GM19193 (cell line): ENCODE results near the gene GLRX3.

ENCODE experiments used
- POLR2A ChIP-seq: IDR thresholded peaks from 4 replicates; pipeline ENCODE4 v1.6.1; 2011; ENCODE audit not compliant: insufficient read depth, insufficient read length; ENCODE audit errors: extremely low read depth

Gene GLRX3

DNA sequence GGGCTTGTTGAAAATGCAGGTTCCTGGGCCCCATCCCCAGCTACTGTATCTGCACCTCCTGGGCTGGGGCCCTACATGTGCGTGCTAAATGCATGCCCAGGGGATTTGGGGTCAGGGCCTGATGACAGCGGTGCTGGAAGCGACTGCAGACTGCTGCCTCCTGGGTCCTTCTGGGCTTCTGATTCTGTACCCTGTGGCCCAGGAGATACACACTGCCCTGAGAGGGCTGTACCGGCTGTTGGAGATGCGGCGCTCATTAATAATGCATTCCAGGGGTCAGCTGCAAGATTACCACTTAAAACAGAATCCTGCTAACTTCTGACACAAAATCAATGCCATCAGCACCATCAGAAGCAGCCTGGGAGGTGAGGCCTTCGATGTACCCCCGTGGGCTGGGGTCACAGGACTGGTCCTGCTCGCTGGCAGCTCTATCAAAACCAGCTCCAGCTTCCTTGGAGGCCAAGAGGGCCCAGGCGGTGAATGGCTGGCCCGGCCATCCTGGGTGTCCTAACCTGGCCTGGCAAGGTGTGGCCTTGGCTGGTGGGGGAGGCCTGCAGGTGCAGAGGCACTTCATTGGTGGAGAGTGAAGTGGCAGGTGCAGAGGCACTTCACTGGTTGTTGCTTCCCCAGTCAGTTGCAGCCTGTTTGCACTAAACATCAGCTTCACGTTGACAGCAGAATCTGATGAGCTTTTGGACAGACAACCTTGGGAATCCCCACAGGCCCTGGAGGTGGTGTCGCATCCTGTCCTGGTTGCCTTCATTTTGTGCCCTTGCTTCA is 79.2 kb downstream of the GLRX3 start:
- no peak for TF ChIP-seq POLR2A

GRCh38 chr10:130215931-130216231 is 79.7 kb downstream of the GLRX3 start:
- no peak for TF ChIP-seq POLR2A

- no peak for TF ChIP-seq POLR2A
Measured at GRCh38 chr10:130218181-130218641, 82.0 kb downstream of the GLRX3 start.

- no peak for TF ChIP-seq POLR2A
Measured at GRCh38 chr10:130218936-130219335, 82.7 kb downstream of the GLRX3 start.

GRCh38 chr10:130220251-130221185 is 84.3 kb downstream of the GLRX3 start:
- TF ChIP-seq POLR2A: no peak

DNA sequence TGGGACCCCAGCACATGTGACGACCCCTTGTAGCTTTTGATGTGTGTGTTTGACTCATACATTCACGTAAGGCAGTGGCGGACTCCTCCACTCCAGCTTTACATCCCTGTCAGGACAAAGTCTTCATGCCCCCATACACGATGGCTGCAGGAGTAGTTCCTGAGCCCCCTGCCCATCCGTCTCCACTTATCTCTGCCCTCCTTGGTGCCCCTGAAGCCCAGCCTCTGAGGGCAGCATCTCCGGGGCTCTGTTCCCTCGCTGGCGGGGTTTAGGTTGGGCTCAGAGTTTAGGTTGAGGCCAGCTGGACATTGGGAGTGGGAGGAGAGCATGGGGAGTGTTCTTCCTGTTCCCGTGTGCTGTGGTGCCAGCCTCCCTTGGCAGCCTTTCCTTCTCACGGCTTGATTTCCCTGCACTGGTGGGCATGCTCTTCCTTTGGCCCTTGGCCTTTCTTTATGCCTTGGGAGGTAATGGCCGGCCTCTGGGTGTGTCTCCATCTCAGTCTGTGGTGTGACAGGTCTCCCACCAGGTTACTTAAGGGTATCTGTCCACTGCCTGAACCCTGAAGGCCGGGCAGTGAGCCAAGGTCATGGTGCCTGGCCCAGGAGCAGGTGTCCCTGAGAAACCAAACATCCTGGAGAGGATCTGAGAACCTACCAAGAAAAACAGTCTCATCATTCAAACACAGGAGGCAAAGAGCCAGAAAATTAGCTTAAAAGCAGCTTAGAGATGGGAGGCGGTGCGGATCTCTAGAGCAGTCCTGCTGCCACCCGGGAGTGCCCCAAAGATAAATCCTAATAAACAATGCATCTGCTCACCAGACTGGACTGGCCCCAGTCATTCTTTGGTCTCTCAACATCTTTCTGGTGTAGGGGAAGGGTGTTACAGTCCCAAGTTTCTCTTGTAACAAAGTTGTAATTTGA is 85.5 kb downstream of the GLRX3 start:
- TF ChIP-seq POLR2A: no peak

DNA sequence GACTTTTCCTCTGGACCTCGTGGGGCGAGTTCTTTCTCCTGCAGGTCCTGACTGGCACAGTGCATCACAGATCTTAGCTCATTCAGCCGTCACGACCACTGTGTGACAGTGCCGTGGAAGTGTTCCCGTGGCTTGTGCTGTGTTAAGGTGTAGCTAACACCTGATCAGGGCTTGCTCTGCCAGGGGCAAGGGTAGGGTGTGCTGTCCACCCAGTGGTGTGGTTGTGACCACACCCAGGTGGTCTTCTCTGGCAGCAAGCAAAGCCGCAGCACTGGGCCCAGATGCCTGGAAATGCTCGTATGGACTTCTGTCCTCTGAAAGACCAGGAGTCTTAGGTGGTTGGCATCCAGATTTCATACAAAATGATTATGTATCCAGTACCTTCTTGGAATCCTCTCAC is 86.2 kb downstream of the GLRX3 start:
- TF ChIP-seq POLR2A: no peak

GRCh38 chr10:130224228-130224627 is 88.0 kb downstream of the GLRX3 start:
- TF ChIP-seq POLR2A: no peak

- no peak for TF ChIP-seq POLR2A
Measured at GRCh38 chr10:130226012-130226411, 89.8 kb downstream of the GLRX3 start.

DNA sequence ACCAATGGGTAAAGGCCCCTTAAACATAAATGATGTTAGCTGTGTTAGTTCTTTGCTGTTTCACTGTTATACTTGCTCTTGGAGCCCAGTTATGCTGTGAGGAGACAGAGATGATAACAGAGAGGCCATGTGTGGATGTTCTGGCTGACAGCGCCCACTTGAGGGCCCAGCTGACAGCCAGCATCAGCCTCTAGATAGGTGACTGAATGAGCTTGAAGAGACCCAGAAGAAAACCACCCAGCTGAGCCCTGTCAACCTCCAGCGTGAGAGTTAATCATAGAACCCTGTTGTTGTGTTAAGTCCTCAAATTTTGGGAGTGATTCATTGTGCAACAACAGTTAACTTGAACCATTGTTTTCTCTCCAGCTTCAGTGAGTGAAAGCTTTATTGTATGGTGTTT is 91.7 kb downstream of the GLRX3 start:
- TF ChIP-seq POLR2A: no peak
